ENCODE measurements around the gene LRIT1.

DNA sequence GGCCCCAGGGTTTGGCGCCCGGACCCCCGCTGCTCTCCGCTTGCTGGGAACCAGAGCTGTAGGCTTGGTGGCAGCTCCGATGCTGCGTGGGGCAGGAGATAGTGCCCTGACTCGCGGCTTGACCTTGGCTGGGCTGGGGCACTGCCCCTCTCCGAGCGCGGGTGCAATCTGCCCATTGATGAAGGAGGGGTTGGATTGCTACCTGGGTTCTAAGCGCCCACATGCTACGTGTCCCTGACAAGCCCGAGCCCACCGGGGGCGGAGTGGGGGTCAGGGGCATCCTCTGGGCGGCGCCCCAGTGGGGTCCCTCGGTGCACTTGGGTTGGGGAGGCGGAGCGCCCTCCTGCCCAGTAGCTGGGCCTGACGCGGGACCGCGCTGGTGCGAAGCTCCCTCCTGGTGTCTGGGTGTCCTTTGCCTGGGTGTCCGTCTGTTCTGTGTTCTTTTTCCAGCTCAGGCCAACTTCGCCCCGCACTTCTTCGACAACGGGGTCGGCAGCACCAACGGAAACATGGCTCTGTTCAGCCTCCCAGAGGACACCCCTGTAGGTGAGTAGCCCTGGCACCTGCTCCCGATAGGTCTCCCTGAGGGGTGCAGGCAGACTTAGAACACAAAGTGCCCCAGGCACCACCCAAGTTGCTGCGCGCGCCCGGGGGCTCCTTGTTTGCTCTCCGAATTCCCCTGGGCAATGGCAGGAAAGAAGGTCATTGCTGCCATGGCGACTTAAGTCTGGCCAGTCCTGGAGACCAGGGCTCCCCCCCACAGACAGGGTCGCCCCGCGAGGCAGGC, 46.1 kb downstream of the LRIT1 start:
- TF ChIP-seq, protein P1, sequence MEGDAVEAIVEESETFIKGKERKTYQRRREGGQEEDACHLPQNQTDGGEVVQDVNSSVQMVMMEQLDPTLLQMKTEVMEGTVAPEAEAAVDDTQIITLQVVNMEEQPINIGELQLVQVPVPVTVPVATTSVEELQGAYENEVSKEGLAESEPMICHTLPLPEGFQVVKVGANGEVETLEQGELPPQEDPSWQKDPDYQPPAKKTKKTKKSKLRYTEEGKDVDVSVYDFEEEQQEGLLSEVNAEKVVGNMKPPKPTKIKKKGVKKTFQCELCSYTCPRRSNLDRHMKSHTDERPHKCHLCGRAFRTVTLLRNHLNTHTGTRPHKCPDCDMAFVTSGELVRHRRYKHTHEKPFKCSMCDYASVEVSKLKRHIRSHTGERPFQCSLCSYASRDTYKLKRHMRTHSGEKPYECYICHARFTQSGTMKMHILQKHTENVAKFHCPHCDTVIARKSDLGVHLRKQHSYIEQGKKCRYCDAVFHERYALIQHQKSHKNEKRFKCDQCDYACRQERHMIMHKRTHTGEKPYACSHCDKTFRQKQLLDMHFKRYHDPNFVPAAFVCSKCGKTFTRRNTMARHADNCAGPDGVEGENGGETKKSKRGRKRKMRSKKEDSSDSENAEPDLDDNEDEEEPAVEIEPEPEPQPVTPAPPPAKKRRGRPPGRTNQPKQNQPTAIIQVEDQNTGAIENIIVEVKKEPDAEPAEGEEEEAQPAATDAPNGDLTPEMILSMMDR (IDR thresholded peaks at IDR 0.05) = no peak
- TF ChIP-seq, protein P2, sequence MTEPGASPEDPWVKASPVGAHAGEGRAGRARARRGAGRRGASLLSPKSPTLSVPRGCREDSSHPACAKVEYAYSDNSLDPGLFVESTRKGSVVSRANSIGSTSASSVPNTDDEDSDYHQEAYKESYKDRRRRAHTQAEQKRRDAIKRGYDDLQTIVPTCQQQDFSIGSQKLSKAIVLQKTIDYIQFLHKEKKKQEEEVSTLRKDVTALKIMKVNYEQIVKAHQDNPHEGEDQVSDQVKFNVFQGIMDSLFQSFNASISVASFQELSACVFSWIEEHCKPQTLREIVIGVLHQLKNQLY (CRISPR knock-in tag; IDR thresholded peaks at IDR 0.05) = no peak
- TF ChIP-seq, protein P3, sequence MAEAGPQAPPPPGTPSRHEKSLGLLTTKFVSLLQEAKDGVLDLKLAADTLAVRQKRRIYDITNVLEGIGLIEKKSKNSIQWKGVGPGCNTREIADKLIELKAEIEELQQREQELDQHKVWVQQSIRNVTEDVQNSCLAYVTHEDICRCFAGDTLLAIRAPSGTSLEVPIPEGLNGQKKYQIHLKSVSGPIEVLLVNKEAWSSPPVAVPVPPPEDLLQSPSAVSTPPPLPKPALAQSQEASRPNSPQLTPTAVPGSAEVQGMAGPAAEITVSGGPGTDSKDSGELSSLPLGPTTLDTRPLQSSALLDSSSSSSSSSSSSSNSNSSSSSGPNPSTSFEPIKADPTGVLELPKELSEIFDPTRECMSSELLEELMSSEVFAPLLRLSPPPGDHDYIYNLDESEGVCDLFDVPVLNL (CRISPR knock-in tag; IDR thresholded peaks at IDR 0.05; ENCODE audit: borderline replicate concordance, low read depth) = no peak
- TF ChIP-seq NR1H2 (CRISPR knock-in tag; IDR thresholded peaks at IDR 0.05) (no peak), NR2C2 (CRISPR knock-in tag; IDR thresholded peaks at IDR 0.05) (no peak), SP1 (CRISPR knock-in tag; conservative IDR thresholded peaks at IDR 0.05) (no peak), SMAD4 (CRISPR knock-in tag; IDR thresholded peaks at IDR 0.05) (no peak), NFATC4 (CRISPR knock-in tag; IDR thresholded peaks at IDR 0.05) (no peak)
- TF ChIP-seq, protein P4, sequence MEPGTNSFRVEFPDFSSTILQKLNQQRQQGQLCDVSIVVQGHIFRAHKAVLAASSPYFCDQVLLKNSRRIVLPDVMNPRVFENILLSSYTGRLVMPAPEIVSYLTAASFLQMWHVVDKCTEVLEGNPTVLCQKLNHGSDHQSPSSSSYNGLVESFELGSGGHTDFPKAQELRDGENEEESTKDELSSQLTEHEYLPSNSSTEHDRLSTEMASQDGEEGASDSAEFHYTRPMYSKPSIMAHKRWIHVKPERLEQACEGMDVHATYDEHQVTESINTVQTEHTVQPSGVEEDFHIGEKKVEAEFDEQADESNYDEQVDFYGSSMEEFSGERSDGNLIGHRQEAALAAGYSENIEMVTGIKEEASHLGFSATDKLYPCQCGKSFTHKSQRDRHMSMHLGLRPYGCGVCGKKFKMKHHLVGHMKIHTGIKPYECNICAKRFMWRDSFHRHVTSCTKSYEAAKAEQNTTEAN (CRISPR knock-in tag; IDR thresholded peaks at IDR 0.05) = no peak
- TF ChIP-seq, protein P5, sequence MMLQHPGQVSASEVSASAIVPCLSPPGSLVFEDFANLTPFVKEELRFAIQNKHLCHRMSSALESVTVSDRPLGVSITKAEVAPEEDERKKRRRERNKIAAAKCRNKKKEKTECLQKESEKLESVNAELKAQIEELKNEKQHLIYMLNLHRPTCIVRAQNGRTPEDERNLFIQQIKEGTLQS (CRISPR knock-in tag; conservative IDR thresholded peaks at IDR 0.05) = no peak
